HG02623 (cell line): Measurements from ENCODE around the gene GID8.
A peak's percentile ranks its signal among the peaks of the same experiment; 100 is the strongest.

Experiments
- ATAC-seq: cut with Tn5 transposase; IDR thresholded peaks from one replicate; pipeline ENCODE4 v1.9.1; 2021; ENCODE audit warnings: moderate library complexity; ENCODE audit not compliant: unreplicated experiment

The GID8 gene

GRCh38 chr20:62938105-62938888 is at the start of gene GID8:
TSS of gene GID8 (plus strand) at chr20:62938147. CDS start at chr20:62941503, 3,356 bp downstream.
- ATAC-seq = peak; percentile 38

GRCh38 chr20:62888406-62888805 is 49.5 kb upstream of the GID8 start:
- ATAC-seq = no peak

DNA sequence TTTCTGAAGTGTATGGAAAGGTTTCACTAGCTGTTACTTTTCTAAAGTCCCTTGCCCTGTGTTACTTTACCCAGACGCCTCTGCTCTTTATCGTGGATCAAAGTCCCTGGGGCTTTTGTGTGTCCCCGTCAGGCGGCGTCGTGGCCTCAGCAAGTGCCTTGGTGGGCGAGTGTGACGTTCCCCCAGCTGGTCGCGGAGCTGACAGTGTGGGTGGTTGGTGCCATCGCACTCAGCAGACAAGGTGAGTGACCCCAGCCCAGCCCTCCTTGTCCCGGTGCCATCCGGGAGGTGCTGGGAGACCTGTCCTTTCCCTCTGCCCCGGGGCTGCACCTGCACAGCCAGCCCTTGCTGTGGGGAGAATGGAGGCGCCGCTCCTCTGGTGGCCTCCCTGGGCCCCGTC is 49.0 kb upstream of the GID8 start:
- ATAC-seq = no peak

GRCh38 chr20:62889411-62889810 is 48.5 kb upstream of the GID8 start:
- ATAC-seq = no peak

DNA sequence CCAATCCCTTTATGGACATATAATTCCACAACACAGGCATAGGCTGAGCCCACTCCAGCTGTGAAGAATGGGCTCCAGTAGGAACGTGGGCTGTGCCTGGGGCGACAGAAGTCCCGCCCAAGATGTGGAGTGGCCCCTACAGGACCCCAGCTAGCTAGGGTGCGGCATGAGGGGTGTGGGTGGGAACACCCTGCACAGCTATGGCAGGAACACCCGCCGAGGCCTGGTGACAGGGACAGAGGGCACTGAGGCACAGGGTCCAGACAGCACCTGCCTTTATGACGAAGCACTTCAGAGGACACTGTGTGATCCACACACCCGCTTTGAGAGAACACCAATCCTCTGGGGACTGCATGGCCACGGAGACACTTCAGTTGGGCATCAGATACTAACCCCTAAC is 48.1 kb upstream of the GID8 start:
- ATAC-seq = no peak

GRCh38 chr20:62890444-62890843 is 47.5 kb upstream of the GID8 start:
- no peak for ATAC-seq

DNA sequence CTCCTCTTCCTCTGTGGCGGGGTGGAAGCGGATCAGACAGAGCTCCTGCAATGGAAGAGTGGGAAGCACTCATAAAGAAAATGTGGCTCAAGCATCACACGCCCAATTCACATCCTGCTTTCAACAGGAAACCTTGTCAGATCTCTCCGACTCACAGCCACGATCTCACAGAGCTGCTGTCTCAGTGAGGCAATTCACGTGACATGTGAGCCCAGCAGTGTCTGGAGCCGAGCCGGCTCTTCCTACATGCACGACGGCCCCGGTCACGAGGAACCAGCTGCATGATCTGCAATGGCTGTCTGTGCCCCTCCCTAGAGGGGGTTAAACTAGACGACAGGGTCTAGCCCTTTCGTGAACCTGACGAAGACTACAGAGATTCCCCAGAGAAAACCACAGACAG is 46.8 kb upstream of the GID8 start:
- no peak for ATAC-seq

DNA sequence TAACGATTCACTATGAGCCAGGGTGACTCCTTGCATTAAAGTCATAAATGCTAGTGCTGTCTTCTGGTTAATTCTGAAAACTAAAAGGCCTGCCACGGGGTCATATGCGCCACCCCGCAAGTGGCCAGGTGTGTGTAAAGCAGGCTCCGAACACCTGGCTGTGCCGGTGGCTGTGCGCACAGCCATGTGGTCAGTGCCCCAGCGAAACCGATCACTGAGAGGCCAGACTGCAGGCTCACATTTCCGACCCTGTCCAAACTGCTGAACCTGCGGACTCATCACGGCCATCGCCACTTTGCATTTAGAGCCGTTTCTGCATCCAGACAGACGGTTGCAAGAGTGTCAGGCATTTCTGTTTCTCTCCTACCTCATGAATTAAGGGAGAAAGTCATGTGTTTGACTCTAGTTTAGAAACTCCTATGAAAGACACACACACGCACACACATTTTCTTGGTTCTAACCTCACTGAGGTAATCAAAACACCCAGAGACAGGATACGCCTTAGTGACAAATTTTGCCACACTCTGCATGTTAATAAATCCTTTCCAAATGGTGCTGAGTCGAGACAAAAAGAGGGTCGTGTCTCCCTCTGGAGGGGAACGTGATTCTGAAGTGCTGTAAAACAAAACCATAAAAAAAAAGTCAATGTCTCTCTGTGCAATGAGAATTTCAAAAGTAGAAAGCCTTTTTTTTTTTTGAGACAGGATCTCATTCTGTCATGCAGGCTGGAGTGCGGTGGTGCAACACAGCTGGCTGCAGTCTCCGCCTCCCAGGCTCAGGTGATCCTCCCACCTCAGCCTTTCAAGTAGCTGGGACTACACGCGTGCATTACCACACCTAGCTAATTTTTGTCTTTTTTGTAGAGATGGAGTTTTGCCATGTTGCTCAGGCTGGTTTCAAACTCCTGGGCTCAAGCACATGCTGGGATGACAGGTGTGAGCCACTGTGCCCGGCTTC is 45.3 kb upstream of the GID8 start:
- no peak for ATAC-seq

- ATAC-seq = no peak
Measured at GRCh38 chr20:62893700-62894099, 44.2 kb upstream of the GID8 start.

- no peak for ATAC-seq
Measured at GRCh38 chr20:62894261-62894660, 43.7 kb upstream of the GID8 start.

GRCh38 chr20:62895539-62895938 is 42.4 kb upstream of the GID8 start:
- ATAC-seq = no peak

GRCh38 chr20:62896526-62896925 is 41.4 kb upstream of the GID8 start:
- ATAC-seq = no peak

DNA sequence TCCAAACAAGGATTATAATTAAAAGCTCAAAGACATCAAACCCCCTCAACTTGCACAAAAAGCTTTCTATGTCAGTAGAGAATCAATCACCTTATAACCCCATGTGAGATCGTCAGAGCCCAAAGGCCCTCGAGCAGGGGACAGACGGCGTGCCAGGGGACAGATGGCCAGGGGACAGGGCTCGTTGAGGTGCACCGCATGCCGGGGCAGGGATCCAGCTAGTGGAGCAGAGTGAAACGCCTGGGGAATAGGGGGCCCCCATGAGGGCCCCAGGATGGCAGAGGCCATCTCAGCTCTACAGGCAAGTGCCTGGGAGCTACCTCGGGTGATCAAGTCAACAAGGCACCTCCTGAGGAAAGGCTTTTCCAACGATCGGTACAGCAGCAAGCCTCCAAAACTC is 40.3 kb upstream of the GID8 start:
- ATAC-seq = no peak

DNA sequence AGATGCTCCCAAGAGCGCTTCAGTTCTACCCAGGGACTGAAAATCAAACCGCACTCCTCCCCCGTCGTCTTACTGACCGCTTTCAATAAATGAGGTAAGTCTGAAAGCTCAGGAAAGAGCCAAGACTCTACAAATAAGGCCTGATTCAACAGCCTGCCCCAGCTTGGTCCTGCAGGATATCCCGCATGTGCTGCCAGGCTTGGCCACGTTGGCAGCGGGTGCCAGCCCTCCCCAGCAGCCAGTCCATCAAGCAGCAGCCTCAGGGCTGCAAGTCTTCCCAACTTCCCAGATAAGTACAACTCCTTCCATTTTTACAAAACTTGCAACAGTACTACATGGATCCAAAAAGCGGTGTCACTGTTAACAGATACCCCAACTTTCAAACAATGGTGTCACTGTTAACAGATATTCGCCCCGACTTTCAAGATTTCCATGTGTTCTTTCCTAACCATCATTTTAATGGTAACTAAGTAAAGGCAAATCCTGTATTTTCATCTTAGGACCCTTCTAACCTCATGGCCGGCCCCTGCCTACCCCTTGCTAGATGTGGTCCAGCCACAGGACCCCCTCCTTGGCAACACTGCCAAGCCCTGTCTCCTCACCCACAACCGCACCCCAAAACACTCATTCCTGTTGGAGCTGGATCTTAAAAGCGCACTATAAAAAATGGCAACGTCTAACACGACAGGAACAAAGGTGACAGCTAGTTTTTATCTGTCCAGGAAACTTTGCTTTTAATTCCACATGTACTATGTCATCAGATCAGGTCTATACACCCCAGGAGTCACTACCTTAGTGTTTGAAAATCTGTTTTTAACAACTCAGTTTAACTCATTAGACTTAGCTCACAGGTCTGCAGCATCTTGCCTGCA is 39.6 kb upstream of the GID8 start:
- no peak for ATAC-seq

- ATAC-seq = no peak
Measured at GRCh38 chr20:62898970-62899632, 38.8 kb upstream of the GID8 start.

GRCh38 chr20:62899633-62900051 is 38.3 kb upstream of the GID8 start:
- no peak for ATAC-seq

DNA sequence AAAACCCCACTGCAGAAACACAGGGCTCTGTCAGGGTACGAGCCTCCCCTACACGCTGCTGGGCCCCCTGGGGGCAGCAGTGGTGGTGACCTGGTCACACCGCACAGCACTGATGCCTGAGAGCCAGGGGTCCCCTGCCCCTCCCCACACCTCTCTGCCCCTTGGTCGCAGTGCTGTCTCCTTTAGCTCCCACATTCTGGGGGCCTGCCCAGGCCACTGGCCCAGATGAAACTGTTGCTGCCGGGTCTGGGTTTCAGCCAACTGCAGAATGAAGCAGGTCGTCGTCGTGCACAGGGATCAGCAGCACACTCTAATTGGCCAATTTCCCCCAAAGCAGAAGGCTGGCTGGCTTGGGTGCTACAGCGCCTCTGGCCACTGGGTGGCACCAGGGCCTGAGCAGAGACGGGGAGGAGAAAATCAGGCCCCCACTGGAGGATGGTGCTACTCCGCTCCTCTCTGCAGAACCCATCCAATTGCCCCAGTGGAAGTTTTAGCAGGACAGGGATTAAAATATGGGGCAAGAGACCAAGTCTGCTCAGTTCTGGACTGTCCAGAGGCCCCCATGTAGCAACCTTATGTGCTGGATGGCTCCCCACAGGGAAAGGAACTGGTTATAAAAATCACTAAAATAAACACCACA is 37.8 kb upstream of the GID8 start:
- ATAC-seq = peak; percentile 56

DNA sequence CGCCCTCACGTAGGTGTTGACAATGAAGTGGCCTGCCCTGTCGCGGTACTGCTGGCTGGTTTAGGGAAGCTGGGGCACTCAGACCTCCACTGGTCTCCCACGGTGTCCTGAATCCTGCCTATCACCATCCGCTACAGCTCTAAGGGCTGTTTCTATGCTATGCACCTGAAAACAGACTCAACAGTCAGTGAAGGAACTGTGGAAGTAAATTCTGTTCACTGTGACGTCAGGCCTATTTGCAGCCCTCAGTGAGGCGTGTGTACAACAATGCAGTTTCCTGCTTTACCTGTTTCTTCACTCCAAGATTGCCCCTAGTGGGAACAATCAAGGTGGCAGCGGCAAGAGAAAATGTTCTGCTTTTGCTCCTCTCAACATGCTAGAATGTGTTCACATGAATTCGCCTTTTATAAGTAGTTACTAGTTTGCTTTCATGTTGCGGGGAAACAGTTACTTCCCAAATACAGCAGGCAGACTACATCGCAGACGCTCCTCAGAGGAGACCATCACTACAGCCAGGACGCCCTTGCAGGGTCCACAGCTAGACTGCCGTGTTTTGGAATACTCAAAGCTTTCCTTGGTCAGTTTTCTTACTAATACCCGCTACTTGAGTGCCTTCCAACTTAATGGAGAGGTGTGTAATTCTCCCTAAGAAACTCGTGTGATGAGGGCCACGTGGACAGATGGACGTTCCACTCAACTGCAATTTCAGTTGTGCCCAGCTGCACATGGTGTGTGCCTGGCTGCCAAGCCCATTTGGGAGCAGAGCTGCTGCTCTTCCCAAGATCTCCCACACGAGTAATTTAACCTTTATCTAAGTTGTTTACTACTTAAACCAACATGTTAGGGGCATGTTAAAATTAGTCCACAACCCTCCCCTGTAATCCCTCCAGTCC is 37.0 kb upstream of the GID8 start:
- ATAC-seq = no peak

GRCh38 chr20:62901891-62902290 is 36.1 kb upstream of the GID8 start:
- ATAC-seq = no peak
